ENCODE results near the gene CUL4A.

GRCh38 chr13:113274721-113275120 lies 65.3 kb downstream of the CUL4A start:
- TF ChIP-seq, protein P1, sequence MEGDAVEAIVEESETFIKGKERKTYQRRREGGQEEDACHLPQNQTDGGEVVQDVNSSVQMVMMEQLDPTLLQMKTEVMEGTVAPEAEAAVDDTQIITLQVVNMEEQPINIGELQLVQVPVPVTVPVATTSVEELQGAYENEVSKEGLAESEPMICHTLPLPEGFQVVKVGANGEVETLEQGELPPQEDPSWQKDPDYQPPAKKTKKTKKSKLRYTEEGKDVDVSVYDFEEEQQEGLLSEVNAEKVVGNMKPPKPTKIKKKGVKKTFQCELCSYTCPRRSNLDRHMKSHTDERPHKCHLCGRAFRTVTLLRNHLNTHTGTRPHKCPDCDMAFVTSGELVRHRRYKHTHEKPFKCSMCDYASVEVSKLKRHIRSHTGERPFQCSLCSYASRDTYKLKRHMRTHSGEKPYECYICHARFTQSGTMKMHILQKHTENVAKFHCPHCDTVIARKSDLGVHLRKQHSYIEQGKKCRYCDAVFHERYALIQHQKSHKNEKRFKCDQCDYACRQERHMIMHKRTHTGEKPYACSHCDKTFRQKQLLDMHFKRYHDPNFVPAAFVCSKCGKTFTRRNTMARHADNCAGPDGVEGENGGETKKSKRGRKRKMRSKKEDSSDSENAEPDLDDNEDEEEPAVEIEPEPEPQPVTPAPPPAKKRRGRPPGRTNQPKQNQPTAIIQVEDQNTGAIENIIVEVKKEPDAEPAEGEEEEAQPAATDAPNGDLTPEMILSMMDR (IDR thresholded peaks at IDR 0.05; ENCODE audit: borderline replicate concordance, extremely low read depth, low read length, poor library complexity, severe bottlenecking) = no peak
- TF ChIP-seq EZH2 (IDR thresholded peaks at IDR 0.05; ENCODE audit: borderline replicate concordance, low read depth, low read length, severe bottlenecking) = no peak

Data from DND-41 (cell line).